Stimulated activated CD8-positive, alpha-beta memory T cell treated with anti-CD3 and anti-CD28 coated beads, Interleukin-15, amount 100 ng/mL, for 1 hour (primary cell): Measurements from ENCODE around the gene GABRB1.
A peak's percentile ranks its signal among the peaks of the same experiment; 100 is the strongest.

Source experiments
- DNase-seq: peaks from one replicate; pipeline ENCODE4 v3.0.0-alpha.2; 2020; ENCODE audit warnings: low read depth

The GABRB1 gene

DNA sequence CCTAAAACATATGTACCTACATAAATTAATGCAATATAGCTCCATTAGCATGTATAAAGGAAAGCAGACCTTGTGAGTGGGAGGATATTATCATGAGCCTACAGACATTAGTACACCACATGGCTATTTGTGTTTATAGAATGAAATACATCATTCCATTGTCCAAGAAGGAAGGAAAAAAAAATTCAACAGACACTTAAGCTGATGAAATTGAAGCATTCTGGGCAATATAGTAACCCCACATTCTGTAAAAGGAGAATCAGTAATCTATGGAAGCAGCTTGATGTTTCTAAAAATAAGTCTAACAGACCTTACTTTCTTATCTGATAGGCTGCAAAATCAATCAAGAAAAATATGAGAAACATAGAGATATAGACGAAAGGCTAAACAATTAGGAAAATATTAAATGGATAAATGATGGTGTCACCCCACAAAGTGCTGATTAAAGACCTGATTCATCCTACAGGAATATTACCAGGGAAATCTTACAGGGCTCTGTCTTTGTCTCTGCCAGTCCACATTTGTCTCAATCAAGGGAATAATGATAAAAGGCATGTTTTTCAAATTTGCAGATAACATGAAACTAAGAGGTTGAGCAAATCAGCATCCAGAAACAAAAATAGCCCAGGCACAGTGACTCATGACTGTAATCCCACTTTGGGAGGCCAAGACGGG lies 355.3 kb downstream of the GABRB1 start:
- DNase-seq: no peak

DNA sequence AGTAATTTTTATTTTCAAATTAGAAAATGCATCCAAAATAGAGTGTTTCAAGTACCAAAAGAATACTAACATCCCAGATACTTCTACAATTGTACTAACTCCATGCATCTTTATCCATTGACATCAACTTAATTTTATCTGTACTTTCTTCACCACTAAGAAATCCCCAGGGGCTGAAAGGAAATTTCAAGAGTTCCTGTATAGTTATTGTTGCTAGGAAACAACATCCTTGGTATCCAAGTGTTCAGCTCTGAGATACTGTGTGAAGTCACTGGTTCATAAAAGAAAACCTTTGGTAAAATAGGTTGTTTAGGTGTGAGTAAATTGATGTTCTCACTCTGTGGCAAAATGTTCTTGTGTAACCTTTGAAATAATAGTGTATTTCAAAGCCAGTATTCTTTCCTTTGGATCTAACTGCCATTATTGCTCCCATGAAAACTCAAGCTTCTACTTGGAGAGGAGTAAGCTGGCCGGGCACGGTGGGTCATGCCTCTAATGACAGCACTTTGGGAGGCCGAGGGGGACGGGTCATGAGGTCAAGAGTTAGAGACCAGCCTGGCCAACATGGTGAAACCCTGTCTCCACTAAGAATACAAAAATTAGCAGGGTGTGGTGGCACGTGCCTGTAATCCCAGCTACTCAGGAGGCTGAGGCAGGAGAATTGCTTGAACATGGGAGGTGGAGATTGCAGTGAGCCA lies 359.2 kb downstream of the GABRB1 start:
- DNase-seq: no peak

DNA sequence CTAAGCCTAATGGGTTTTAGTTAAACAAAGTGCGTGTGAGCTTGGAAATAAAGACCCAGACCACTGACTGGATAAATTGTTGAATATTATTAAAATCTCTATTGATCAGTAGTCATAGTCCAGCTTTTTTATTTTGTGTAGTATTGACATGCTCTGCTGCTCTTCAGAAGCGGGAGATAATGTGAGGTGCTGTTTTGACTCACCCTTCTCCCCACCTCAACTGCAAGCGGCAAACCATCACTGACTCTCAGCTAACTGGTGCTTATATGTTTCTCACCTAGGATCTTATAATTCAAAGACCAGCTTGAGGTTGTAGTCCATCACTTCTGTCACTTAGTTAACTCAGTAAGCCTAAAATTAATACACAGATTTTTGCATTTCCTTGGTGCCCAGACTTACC lies 359.9 kb downstream of the GABRB1 start:
- no peak for DNase-seq

DNA sequence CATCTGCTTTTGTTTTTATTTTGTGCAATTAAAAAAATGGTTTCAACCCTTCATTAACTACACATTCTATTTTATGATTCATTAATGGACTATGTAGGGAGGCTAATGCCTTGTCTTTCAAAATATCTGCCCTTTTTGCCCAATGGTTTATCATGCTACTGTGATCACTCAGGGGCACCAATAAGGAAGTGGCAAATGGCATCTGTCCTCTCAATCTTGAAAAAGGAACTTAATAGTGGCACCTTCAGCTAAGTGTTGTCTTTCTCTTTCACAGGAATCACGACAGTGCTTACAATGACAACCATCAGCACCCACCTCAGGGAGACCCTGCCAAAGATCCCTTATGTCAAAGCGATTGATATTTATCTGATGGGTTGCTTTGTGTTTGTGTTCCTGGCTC lies 375.0 kb downstream of the GABRB1 start:
- no peak for DNase-seq

DNA sequence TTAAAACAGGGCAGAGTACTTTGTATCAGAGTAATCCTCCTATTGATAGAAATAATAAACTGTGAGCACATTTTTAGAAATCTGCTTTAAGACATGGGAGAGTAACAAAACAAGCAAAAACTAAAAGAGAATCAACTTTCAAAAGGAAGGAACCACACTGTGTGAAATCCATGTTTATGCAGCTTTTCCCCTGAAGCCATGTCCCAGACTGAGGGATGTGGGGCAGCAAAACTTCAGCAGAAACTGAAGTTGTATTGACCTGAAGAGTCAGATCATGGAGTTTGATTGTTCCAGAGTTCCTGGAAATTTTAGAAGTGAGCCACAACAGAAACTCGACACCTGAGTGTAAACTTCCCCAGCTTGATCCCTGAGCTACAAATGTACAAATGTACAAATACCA lies 378.9 kb downstream of the GABRB1 start:
- no peak for DNase-seq

DNA sequence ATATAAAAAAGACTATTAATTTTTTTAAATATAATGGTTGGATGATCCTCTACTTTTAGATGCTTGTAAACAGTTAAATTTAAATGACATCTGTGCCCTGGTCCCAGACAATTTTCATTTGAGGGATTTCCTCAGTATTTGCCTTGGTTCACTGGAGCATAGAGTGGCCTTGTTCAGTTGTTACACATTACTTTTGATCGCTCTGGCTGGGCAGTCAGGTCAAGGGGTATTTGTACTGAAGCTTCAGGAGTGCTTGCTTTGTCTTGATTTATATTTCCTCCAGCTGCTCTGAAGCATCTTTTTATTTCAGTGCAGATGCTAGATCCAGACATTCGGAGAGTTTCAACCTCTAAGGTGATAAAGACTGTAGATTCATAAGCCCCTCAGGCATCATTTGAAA lies 382.2 kb downstream of the GABRB1 start:
- no peak for DNase-seq

DNA sequence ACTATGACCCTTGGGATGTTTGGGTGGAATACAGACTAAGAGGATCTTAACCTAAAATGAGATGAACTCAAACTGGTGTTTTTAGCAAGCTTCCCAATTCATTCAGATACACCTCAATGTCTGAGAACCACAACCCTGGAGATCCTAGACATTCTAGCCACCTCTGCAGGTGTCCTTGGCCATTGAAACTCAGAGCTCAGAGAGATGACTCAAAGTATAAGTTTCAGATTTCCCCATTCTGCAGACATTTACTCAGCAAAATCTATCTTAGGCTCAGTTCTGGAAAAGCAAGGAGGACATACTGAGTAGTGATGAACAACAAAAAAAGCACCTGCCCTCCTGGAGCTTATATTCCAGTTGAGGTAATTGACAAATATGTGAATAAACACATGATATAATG lies 384.4 kb downstream of the GABRB1 start:
- no peak for DNase-seq

DNA sequence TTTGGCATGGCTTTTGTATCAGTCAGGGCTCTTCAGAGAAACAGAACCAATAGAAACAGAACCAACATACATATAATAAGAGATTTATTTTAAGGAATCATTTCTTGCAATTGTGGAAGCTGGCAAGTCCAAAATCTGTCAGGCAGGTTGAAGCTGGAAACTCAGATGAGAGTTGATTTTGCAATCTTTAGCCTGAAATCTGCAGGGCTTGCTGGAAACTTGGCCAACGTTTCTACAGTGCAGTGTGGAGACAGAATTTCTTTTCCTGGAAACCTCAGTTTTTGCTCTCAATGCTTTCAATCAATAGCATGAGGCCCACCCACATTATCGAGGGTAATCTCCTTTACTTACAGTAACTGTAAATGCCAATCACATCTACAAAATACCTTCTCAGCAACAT lies 386.8 kb downstream of the GABRB1 start:
- no peak for DNase-seq

DNA sequence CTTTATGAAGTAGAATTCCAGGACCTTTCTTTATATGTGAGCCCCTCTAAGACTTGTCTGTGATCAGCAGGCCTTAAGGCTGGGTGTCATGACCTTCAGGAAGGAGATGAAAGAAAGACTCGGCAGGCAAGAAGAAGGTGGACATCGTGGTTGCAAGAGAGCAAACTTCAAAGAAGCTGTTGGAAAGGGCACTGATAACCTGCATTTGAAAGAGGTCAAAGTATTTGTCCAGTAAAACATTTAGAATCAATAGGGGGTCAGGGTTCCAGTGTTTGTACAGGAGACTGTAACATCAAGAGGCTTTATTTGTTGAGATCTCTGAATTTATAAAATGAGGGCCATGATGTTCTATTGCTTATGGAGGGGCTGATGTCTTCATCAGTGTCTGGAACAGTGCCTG lies 387.9 kb downstream of the GABRB1 start:
- DNase-seq: no peak

DNA sequence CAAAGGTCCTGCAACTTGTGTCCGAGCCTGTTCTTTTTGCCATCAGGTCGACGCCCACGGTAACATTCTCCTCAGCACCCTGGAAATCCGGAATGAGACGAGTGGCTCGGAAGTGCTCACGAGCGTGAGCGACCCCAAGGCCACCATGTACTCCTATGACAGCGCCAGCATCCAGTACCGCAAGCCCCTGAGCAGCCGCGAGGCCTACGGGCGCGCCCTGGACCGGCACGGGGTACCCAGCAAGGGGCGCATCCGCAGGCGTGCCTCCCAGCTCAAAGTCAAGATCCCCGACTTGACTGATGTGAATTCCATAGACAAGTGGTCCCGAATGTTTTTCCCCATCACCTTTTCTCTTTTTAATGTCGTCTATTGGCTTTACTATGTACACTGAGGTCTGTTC lies 394.3 kb downstream of the GABRB1 start:
- no peak for DNase-seq

DNA sequence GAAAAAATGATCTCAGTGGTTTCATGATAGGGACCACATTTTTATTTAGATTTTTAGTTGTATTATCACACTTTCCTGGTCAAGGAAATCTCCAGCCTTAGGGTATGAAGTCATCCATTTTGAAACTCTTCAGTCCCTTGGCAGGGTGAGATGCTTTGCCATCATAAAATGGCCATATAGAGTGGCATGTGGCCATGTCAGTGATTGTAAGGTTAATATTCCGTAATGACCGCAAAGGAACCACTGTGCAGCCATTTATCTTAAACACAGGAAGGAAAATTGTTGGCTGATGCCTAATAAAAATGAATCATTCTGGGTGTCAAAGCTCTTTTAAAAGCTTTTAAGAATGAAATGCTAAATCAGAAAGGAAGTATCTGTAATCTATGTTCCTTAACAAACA lies 396.6 kb downstream of the GABRB1 start:
- DNase-seq: no peak

DNA sequence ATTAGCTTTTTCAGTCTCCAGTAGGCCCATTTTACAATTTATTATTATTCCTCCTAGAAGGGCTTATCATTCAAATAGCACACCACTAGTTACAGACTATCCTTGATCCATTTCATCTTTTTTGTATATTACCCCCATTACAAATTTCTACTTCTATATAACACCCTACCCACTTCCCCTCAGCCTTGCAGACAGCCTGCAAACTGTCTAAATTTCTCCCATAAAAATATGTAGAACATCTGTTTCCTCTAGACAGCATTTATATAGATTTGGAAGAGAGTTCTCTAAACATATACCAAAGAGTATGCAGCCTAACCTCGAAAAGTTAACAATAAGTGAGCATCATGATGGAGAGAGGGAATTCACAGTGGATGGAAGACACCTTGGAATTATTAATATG lies 401.4 kb downstream of the GABRB1 start:
- DNase-seq: no peak

DNA sequence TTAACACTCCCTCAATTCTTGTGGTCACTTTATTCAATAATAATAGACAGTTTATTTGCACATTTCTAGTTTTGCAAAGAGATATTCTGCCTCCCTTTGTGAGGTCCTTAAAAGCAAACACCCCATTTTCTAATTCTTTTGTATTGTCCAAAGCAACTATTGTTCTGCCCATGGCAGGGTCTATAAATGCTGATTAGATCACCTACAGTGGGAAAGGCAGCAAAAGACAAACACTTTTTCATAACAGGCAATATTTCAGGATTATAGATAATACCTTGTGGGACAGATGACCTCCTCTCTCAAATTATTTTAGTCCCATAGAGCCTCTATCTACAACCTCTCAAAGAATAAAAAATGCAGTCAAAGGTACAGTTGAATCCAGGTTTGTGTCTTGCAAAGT lies 403.6 kb downstream of the GABRB1 start:
- DNase-seq: no peak

DNA sequence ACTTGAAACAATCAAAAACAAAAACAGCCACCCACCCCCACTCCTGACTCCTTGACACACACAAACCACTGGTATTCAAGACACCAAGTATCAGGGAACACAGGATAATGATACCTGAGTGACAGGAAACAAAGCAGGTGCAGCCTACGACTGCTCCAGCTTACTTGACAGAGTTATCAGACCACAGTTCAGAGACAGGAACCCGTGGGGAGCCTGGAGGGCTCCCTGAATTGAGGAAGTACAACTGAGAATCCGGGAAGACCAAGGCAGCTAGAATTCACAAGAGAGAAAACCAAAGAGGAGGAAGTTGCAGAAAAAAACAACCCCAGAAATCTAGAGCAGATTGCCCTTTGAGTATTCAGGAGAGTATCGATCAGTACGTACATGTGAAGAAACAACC lies 411.6 kb downstream of the GABRB1 start:
- no peak for DNase-seq

DNA sequence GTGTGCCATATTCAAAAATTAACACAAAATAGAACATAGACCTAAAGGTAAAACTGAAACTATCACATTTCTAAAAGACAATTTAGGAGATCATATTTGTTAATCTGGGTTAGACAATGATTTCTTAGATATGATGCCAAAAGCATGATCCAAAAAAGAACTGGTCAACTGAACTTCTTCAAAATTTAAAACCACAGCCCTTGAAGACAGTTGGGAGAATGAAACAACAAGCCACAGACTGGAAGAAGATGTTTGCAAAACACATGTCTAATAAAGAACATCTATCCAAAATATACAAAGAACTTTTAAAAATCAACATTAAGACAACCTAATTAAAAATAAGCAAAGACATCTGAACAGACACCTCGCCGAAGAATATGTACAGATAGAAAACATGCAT lies 412.7 kb downstream of the GABRB1 start:
- no peak for DNase-seq

DNA sequence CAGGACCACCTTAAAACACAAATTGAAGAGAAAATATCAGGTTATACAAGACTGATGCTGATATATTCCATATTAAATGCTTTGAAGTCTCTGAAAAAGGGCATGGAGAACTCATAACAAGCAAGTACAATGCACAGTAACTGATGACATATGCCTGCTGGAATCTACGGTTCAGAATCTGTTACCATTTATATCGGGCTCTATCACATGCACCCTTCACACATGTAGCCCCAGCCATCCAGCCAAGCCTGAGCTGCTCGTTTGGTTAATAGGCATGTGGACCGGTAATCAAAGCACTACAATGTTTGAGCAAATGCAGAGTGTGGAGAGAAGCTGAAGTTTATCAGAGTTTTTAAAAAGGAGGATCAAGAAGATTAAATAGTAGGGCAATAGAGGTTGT lies 420.3 kb downstream of the GABRB1 start:
- no peak for DNase-seq

DNA sequence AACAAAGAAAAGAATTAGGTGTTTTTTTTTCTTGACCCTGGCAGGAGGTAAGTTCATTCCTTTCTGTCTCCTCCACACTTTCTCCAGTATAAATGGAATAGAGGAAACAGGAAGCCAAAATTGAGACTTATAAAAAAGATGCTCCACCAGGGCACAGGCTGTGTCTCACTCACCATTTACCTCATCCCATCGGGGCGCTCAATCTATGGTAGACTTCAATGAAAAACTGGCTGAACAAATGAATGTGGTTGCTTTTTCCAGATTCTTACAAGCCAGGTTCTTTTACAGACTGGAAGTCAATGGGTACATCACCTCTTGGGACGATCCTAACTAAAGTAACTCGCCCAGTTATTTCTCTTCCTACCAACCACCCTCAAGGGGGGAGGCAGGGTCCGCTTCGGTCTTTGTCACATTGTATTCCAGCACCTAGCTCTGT lies 431.4 kb downstream of the GABRB1 start:
- DNase-seq: no peak

DNA sequence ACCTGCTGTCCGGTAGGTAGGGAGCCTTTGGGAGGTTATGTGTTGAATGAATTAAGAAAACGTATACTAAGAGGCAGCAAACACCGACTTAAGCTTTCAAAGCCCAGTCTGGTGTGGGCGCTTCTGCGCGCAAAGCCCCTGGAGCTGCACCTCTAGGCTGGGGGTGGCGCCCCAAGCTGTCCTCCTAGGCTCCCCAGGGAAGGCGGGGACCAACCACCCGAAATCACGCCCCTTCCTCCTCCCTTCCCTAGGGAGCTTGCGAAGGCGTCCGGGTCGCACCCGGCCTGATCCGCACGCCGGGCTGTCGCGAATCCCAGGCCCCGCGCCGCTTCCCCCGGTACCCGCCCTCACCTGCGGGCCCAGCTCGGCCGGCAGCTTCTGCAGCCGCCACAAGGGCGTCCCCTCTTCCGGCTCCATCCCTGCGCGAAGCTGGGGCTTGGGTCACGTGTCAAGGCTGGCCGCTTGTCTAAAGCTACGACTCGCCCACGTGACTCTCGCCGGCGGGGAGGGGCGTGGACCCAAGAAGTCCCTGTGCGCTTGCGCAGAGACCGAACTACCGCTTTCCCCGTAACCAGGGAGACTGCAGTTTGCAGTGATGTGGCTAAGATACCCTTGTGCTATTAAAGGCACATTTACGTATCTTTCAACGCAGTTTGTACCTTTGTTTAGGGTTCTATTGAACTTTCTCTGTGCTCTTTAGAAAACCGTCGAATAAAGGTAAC lies 432.0 kb downstream of the GABRB1 start, which contains the start of gene COMMD8:
TSS of gene COMMD8 (minus strand) at position 468 of the 722 bp plus-strand sequence. CDS start at position 417, 51 bp downstream.
- DNase-seq: peak; percentile 97

DNA sequence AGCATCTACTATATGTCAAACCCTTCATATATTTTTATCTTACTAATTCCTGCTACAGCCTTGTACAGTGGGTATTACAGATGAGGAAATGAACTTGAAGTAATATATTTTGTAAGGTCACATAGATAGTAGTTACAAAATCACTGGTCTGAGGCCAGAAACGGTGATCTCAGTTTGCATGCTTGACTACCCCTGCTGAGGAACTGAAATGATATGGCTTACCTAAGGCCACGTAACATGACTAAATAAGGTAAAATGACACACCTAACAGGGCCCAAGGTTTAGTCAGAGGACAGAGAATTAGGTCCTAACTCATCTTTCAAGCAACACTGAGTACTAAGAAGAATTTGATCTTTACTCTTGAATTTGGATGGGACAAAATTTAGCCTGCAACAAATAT lies 433.6 kb downstream of the GABRB1 start:
- DNase-seq: no peak

DNA sequence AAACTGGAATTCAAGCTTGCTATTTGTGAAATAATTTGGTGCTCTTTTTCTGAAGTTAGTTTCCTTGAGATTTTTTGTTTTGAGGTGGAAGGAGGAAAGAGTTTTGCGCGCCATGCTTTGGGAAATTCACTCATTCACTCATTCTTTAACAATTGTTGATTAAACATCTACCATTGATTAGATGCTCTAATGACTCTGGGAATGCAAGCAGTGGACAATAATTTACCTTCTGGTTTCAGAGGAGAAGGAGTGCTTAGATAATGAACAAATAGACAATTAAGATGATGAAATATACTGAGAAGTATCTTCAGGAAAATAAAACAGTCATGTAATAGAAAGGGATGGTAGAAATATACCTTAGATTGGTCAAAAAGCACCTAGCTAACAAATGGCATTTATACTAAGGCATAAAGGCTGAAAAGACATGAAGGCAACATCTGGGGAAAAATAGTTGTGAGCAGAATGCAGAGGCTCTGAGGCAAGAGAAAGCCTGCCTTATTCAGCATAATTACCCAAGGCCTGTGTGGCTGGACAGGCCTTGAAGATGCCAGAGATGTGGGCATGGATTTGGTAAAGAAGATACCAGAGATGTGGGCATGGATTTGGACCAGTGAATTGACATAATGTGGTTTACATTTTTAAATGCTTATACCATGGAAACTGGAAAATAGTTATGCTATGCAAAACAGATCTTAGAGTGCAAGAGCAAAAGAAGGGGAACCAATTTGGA lies 434.9 kb downstream of the GABRB1 start:
- no peak for DNase-seq

DNA sequence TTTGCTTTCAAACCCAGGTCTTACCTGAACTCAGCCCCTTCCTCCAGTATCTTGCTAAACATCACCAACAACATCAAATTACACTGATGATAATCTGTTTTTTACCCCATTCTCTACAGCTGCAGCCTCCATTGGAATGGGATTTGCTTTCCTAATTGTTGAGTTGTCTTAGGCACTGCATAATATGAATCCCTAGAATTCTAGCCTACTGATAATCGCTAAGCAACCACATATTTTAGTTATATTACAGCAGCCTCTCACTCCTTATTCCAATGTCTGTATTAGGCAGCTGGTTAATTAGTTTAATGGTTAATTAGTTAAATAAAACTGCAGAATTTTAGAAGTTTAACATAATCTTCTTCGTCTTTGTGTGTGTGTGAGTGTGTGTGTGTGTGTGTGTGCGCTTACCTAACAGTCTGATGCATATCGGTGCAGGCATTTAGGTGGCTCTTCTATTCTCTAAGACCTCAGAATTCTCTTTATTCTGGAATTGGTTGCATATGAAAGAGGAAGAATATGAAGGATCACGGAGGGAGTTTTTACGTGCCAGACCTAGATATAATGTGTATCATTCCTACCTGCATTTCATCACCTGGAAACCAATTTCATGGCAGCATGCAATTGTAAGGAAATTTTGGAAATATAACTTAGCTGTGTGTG lies 437.5 kb downstream of the GABRB1 start:
- no peak for DNase-seq

DNA sequence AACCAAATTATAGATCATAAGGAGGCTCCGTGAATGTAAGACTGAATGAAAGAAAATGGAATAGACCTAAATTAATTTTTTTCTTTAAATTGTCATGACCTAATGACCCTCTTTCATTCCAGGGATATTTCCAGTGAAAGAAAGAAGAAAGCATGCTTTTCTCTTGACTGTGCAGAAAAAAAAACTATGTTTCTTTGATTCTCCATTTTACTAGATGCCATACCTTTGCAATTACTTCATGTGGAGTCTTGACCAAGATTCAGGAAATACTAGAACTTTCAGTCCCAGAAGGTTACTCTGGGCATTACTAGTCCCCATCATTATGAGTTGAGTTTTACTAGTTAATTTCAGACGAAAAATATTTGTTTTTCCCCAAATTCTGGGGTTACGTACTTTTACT lies 438.6 kb downstream of the GABRB1 start:
- no peak for DNase-seq
